HG02763 (cell line): ENCODE results near the gene PPP2R5E.
"Not testable (repeated sequence)": the region's sequence is repeated elsewhere in the genome, so short reads cannot be mapped to it uniquely, and the experiment has no call there.

Experiments
- ATAC-seq: cut with Tn5 transposase; IDR thresholded peaks from one replicate; pipeline ENCODE4 v1.9.1; 2021; ENCODE audit warnings: mild to moderate bottlenecking, moderate library complexity; ENCODE audit not compliant: unreplicated experiment

PPP2R5E gene

GRCh38 chr14:63523735-63524426, 19.3 kb downstream of the PPP2R5E start:
- no peak for ATAC-seq

DNA sequence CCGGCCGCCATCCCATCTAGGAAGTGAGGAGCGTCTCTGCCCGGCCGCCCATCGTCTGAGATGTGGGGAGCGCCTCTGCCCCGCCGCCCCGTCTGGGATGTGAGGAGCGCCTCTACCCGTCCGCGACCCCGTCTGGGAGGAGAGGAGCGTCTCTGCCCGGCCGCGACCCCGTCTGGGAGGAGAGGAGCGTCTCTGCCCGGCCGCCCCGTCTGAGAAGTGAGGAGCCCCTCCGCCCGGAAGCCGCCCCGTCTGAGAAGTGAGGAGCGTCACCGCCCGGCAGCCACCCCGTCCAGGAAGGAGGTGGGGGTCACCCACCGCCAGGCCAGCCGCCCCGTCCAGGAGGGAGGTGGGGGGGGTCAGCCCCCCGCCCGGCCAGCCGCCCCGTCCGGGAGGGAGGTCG, 20.7 kb downstream of the PPP2R5E start:
- ATAC-seq = not testable (repeated sequence)

GRCh38 chr14:63517354-63517753, 25.8 kb downstream of the PPP2R5E start:
- ATAC-seq = no peak

- no peak for ATAC-seq
These were observed 27.9 kb downstream of the PPP2R5E start for GRCh38 chr14:63515240-63515639.

- ATAC-seq = no peak
These were observed 29.4 kb downstream of the PPP2R5E start for GRCh38 chr14:63513756-63514155.

- no peak for ATAC-seq
These were observed 30.3 kb downstream of the PPP2R5E start for GRCh38 chr14:63512861-63513260.

GRCh38 chr14:63510538-63510937, 32.6 kb downstream of the PPP2R5E start:
- peak; percentile 77 for ATAC-seq

- ATAC-seq = no peak
These were observed 35.1 kb downstream of the PPP2R5E start for GRCh38 chr14:63508033-63508432.

- ATAC-seq = no peak
These were observed 38.5 kb downstream of the PPP2R5E start for GRCh38 chr14:63504648-63505047.

DNA sequence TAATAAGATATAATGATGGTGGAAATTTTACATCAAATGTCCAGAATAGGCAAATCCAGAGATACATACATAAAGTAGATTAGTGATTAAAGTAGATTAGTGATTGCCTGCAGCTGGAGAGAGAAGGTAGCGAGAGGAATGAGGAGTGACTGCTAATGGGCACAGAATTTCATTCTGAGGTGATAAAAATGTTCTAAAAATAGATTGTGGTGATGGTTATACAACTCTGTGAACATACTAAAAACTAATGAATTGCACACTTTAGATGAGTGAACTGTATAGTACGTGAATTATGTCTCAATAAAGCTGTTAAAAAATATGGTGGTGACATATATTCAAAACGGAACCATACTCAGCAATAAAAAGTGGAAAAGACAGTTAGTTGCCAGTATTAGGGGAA, 41.7 kb downstream of the PPP2R5E start:
- no peak for ATAC-seq

DNA sequence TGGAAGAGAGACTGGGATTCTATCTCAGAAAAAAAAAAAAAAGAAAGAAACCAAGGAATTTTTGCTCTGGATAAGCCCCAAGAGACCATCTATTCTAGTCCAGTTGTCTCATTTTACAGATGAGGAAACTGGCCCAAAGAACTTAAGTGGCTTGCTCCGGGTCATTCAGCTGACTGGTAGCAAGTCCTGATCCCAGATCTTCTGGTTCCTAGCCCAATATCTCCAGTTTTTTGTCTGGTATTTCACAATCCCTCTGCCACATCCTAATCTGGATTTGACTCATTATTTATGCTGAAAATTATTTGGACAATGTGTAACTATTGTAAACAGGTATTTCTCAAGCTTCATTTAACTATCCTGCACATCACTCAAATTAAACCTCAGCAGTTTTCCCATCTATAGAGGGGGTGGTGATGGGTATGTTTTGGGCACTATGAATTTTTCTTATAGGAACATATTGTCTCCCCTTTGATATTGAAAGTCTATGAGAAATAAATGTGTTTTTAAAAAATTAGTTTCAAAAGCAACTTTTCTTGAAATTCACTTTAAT, 43.4 kb downstream of the PPP2R5E start:
- ATAC-seq = no peak

DNA sequence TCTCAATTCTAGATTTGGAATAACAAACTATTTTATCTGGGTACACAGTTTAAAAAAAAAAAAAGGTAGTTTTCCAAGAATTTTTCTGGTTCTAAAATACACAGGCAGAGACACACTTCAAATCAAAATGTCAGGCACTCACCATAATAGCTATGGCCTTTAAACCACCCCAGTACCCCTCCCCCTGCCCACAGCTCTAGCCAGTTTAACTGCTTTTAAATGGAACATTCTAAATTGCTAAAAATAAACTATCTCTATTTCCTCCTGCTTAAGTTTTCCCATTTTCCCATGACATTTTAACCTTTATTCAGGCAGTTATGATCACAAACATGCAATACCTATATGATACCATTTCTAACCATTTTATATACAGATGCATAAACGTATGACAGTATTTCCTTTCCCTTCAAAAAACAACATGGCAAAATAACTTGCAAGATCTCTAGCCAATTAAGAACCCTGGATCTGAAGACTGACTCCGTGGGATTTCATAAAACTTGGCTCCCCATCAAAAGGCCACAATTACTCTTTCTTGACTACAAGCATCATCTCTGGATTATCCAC, 46.3 kb downstream of the PPP2R5E start:
- no peak for ATAC-seq

DNA sequence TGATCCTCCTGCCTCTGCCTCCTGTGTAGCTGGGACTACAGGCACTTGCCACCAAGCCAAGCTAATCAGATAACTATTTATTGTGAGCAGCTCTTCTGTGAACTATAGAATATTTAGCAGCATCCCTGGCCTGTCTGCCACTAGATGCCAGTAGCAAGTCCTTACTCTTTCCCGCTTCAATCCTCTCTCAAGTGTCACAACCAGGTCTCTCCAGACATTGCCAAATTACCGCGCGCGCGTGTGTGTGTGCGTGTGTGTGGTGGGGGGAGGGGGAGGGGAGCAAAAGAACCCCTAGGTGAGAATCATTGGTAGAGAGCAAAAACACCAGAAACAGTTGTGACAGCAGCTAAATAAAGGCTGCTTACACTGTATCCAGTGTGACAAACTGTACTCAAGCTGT, 49.9 kb downstream of the PPP2R5E start:
- ATAC-seq = no peak

DNA sequence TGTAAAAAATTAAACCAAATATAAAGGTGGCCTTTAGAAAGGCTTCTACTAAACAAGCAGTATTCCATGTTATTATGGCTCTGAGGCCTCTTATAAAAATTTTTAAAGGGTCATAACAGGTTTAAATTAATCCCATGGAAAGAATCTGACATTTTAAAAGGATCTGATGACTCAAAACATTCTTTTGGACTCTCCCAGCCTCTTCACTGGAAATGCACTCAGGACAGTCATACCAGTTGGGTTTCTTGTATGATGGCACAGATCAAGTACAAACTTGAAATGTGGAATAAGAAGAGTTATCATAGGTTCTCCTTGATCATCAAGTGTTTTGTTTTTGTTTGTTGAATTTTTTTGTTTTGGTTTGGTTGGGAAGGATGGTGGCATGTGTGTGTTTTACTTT, 50.8 kb downstream of the PPP2R5E start:
- no peak for ATAC-seq

- no peak for ATAC-seq
These were observed 55.5 kb downstream of the PPP2R5E start for GRCh38 chr14:63487724-63488123.

DNA sequence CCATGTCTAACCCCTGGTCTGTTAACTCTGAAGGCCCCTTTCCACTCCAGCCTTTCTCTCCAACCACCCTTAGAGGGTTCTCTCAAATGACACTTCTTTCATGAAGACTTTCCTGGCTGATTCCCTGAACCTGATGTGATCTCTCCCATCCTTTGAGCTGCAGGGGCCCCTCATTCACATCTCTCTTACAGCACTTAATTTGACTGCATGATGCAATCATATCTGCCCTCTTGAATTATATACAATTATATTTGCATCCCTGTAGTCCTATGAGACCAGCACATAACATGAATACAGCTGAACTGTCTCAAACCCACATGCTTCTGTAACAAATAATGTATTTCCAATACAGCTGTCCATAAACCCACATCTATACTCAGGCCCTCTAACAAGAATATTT, 56.4 kb downstream of the PPP2R5E start:
- ATAC-seq = no peak

GRCh38 chr14:63483315-63483714, 59.9 kb downstream of the PPP2R5E start:
- no peak for ATAC-seq

GRCh38 chr14:63480599-63480998, 62.6 kb downstream of the PPP2R5E start:
- ATAC-seq = no peak

DNA sequence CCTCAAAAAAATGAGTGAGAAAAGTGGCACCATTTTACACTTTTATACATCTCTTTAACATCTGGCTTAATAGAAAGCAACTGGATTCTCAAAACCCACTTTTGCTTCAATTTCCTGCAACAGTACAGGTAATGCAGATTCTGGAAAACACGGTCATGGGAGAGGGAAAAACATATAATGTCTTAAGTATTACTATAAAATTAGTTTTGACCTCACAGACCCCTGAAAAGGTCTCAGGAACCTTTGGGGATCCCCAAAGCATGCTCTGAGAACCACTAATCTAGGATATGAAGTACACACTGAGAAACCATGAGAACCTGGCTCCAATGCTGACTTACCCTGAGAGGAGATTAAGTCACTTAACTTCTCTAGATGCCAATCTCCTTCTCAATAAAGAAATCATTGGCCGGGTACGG, 64.7 kb downstream of the PPP2R5E start:
- ATAC-seq = peak; percentile 46

- ATAC-seq = peak; percentile 71
These were observed 65.2 kb downstream of the PPP2R5E start for GRCh38 chr14:63478010-63478409.

DNA sequence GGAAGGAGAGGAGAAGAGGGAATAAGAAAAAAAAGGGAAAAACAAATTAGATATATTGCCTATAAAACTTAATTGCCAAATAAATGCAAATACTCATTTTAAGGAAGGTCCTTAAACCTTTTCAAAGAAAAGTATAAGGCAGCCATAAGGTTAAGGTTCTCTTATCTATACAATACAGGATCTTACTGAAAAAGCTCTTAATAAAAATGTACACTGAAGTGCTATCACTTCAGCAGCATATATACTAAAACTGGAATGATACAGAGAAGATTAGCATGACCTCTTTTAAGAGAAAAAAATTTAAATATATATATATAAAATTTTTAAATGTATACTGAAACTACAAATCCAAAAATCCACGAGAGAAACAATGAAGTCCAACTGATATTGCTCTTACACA, 65.6 kb downstream of the PPP2R5E start:
- ATAC-seq = no peak

DNA sequence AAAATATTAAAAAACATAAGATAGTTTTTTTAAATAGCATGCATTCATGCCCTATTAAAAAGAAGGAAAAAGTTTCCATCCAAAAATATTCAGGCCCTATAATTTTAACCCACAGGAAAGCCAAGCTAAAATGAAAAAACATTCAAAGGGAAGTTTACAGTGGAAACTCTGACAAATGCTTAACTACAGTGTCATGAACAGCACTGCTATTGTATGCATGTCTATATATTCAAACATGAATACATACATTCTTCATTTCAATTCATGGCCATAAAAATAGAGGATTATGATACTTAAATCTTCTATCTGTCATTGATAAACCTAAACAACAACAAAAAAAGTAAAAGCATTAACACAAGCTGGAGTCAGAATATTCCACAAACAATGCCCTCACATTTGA, 67.4 kb downstream of the PPP2R5E start:
- ATAC-seq = no peak

DNA sequence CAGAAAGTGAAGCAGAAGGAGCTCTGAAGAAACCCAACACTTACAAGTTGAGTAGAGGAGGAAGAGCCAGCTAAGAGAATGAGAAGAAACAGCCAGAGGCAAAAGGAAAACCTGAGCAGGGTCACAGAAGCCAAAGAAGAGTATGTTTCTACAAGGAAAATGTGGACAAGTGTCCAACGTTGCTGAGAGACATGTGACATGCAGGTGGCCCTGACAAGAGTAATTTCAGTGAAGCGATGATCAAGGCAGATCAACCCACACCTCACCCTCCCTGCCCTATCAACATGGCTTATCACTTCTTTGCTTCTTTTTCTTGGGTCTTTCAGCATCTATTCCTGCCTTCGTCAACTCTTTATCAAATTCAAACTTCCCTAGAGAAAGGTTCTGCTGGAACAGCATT, 68.3 kb downstream of the PPP2R5E start:
- no peak for ATAC-seq
